Activated CD8-positive, alpha-beta memory T cell treated with anti-CD3 and anti-CD28 coated beads, Interleukin-2, amount 50 U/mL, for 48 hours (primary cell): ENCODE data around the gene CORO2B.
"Not testable (repeated sequence)": the region's sequence is repeated elsewhere in the genome, so short reads cannot be mapped to it uniquely, and the experiment has no call there.

Experiments
- DNase-seq: peaks from one replicate; pipeline ENCODE4 v3.0.0-alpha.2; 2020

CORO2B gene

GRCh38 chr15:68633231-68634121, 54.7 kb downstream of the CORO2B start:
- DNase-seq = no peak

GRCh38 chr15:68634122-68634482, 55.3 kb downstream of the CORO2B start:
- no peak for DNase-seq

GRCh38 chr15:68634531-68634930, 55.7 kb downstream of the CORO2B start:
- no peak for DNase-seq

GRCh38 chr15:68635141-68635540, 56.3 kb downstream of the CORO2B start:
- no peak for DNase-seq

GRCh38 chr15:68636256-68636655, 57.5 kb downstream of the CORO2B start:
- no peak for DNase-seq

- no peak for DNase-seq
These were observed 59.1 kb downstream of the CORO2B start for GRCh38 chr15:68637767-68638404.

- DNase-seq = no peak
These were observed 60.2 kb downstream of the CORO2B start for GRCh38 chr15:68638953-68639515.

- DNase-seq = no peak
These were observed 61.3 kb downstream of the CORO2B start for GRCh38 chr15:68639926-68640600.

- DNase-seq = no peak
These were observed 62.1 kb downstream of the CORO2B start for GRCh38 chr15:68640791-68641331.

- no peak for DNase-seq
These were observed 62.6 kb downstream of the CORO2B start for GRCh38 chr15:68641376-68641775.

- no peak for DNase-seq
These were observed 63.7 kb downstream of the CORO2B start for GRCh38 chr15:68642491-68642845.

- DNase-seq = no peak
These were observed 64.5 kb downstream of the CORO2B start for GRCh38 chr15:68643216-68643830.

- DNase-seq = no peak
These were observed 65.5 kb downstream of the CORO2B start for GRCh38 chr15:68644083-68644904.

- no peak for DNase-seq
These were observed 66.2 kb downstream of the CORO2B start for GRCh38 chr15:68644996-68645395.

- no peak for DNase-seq
These were observed 67.4 kb downstream of the CORO2B start for GRCh38 chr15:68646156-68646555.

GRCh38 chr15:68646696-68647095, 67.9 kb downstream of the CORO2B start:
- no peak for DNase-seq

GRCh38 chr15:68647361-68647760, 68.6 kb downstream of the CORO2B start:
- not testable (repeated sequence) for DNase-seq

GRCh38 chr15:68650901-68651709, 72.3 kb downstream of the CORO2B start:
- DNase-seq = peak; percentile 88

- DNase-seq = no peak
These were observed 73.2 kb downstream of the CORO2B start for GRCh38 chr15:68651916-68652525.

- no peak for DNase-seq
These were observed 74.3 kb downstream of the CORO2B start for GRCh38 chr15:68653031-68653635.
